GDM1 (cell line): ENCODE results near the gene CEACAM19.
"Not testable (repeated sequence)": the region's sequence is repeated elsewhere in the genome, so short reads cannot be mapped to it uniquely, and the experiment has no call there.

ENCODE experiments used
- DNase-seq: peaks from one replicate; lab custom pipeline; 2025; lab: John Stamatoyannopoulos, UW

The CEACAM19 gene

GRCh38 chr19:44671400-44671799 is at the start of gene CEACAM19:
TSS of gene CEACAM19 (plus strand) at chr19:44671482. CDS start at chr19:44671932, 450 bp downstream.
- DNase-seq, result no peak

GRCh38 chr19:44623080-44623479 is 48.2 kb upstream of the CEACAM19 start:
- DNase-seq, result peak; percentile 63

GRCh38 chr19:44623626-44624025 is 47.7 kb upstream of the CEACAM19 start:
- DNase-seq, result no peak

GRCh38 chr19:44624840-44625354 is 46.4 kb upstream of the CEACAM19 start:
- no peak for DNase-seq

GRCh38 chr19:44625637-44626036 is 45.6 kb upstream of the CEACAM19 start:
- not testable (repeated sequence) for DNase-seq

- DNase-seq, result no peak
Observed at GRCh38 chr19:44626048-44626624, 45.1 kb upstream of the CEACAM19 start.

- no peak for DNase-seq
Observed at GRCh38 chr19:44627631-44628030, 43.7 kb upstream of the CEACAM19 start.

GRCh38 chr19:44628793-44629192 is 42.5 kb upstream of the CEACAM19 start:
- DNase-seq, result no peak

GRCh38 chr19:44631611-44632010 is 39.7 kb upstream of the CEACAM19 start:
- not testable (repeated sequence) for DNase-seq

GRCh38 chr19:44634058-44634457 is 37.2 kb upstream of the CEACAM19 start:
- DNase-seq, result not testable (repeated sequence)

GRCh38 chr19:44634785-44635184 is 36.5 kb upstream of the CEACAM19 start:
- no peak for DNase-seq

- peak; percentile 38 for DNase-seq
Observed at GRCh38 chr19:44635581-44636438, 35.5 kb upstream of the CEACAM19 start.

GRCh38 chr19:44636439-44637389 is 34.6 kb upstream of the CEACAM19 start:
- DNase-seq, result no peak

- no peak for DNase-seq
Observed at GRCh38 chr19:44637390-44637764, 33.9 kb upstream of the CEACAM19 start.

- no peak for DNase-seq
Observed at GRCh38 chr19:44640518-44640917, 30.8 kb upstream of the CEACAM19 start.

GRCh38 chr19:44641501-44642265 is 29.6 kb upstream of the CEACAM19 start:
- DNase-seq, result no peak

GRCh38 chr19:44642377-44642776 is 28.9 kb upstream of the CEACAM19 start:
- no peak for DNase-seq

- DNase-seq, result peak; percentile 32
Observed at GRCh38 chr19:44643605-44644401, 27.5 kb upstream of the CEACAM19 start, which contains the start of gene PVR. TSS of gene PVR (plus strand) at chr19:44643910. CDS start at chr19:44644097, 187 bp downstream.

GRCh38 chr19:44644402-44645016 is 26.8 kb upstream of the CEACAM19 start:
- no peak for DNase-seq
